Right lobe of liver (tissue), 4 donors: ENCODE data around the gene THRA.

Experiments used
- POLR2A ChIP-seq: fragments of 450-650 bp; IDR thresholded peaks from one replicate; pipeline ENCODE4 v1.6.1; 2017; ENCODE audit warnings: antibody characterized with exemption, mild to moderate bottlenecking
- TF ChIP-seq, protein P1 (sequence below), 4 donors: fragments of 200-600 bp in 3 of 4; fragments of 450-650 bp in 1 of 4; IDR thresholded peaks; one replicate each; pipeline versions ENCODE4 v1.5.1 to v1.8.0; 2016 to 2022; ENCODE audit warnings: antibody characterized with exemption in 4 of 4, mild to moderate bottlenecking in 2 of 4
- donor health status: DM: no; HTN: no; CAD: no.
- donor health status: DM: no; HTN: no; CAD: no.
- donor health status: DM: no; HTN: yes; CAD: no.

GRCh38 chr17:40073454-40074174 lies 10.8 kb downstream of the THRA start:
- TF ChIP-seq, protein P1, sequence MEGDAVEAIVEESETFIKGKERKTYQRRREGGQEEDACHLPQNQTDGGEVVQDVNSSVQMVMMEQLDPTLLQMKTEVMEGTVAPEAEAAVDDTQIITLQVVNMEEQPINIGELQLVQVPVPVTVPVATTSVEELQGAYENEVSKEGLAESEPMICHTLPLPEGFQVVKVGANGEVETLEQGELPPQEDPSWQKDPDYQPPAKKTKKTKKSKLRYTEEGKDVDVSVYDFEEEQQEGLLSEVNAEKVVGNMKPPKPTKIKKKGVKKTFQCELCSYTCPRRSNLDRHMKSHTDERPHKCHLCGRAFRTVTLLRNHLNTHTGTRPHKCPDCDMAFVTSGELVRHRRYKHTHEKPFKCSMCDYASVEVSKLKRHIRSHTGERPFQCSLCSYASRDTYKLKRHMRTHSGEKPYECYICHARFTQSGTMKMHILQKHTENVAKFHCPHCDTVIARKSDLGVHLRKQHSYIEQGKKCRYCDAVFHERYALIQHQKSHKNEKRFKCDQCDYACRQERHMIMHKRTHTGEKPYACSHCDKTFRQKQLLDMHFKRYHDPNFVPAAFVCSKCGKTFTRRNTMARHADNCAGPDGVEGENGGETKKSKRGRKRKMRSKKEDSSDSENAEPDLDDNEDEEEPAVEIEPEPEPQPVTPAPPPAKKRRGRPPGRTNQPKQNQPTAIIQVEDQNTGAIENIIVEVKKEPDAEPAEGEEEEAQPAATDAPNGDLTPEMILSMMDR (IDR thresholded peaks at IDR 0.05): no peak
- TF ChIP-seq POLR2A: no peak
